SK-N-SH treated with all-trans-retinoic acid at 6 μM for 48 hours (cell line): ENCODE data around the gene C3orf22.

ENCODE experiments used
- ATAC-seq: fragments of 200-7000 bp; cut with Tn5 transposase; 3 replicates; pipeline ENCODE4 v1.9.1; 2020; ENCODE audit warnings: mild to moderate bottlenecking, moderate library complexity
- ARNTL ChIP-seq: fragments of 450-650 bp; formaldehyde crosslinking; IDR thresholded peaks from 2 replicates; pipeline ENCODE4 v1.5.0; 2020; ENCODE audit warnings: low read depth, mild to moderate bottlenecking, moderate library complexity, borderline replicate concordance
- GLIS3 ChIP-seq: fragments of 250-450 bp; sonication (Bioruptor Pico); IDR thresholded peaks from 2 replicates; pipeline ENCODE4 v1.5.0; 2020; ENCODE audit warnings: mild to moderate bottlenecking, moderate library complexity
- ISL1 ChIP-seq: fragments of 250-450 bp; sonication (Bioruptor Pico); IDR thresholded peaks from 2 replicates; pipeline ENCODE4 v2.1.2; 2022; ENCODE audit warnings: mild to moderate bottlenecking, moderate library complexity
- PPARA ChIP-seq: fragments of 250-450 bp; sonication (Bioruptor Pico); IDR thresholded peaks from 2 replicates; pipeline ENCODE4 v1.5.0; 2020; ENCODE audit warnings: mild to moderate bottlenecking, borderline replicate concordance
- RARB ChIP-seq: fragments of 250-450 bp; sonication (Bioruptor Pico); IDR thresholded peaks from 2 replicates; pipeline ENCODE4 v1.8.0; 2021; ENCODE audit warnings: mild to moderate bottlenecking, moderate library complexity
- ZC3H10 ChIP-seq: fragments of 250-450 bp; sonication (Bioruptor Pico); IDR thresholded peaks from 2 replicates; pipeline ENCODE4 v1.5.1; 2021; ENCODE audit warnings: mild to moderate bottlenecking, moderate library complexity
- ZFP3 ChIP-seq: fragments of 250-450 bp; sonication (Bioruptor Pico); IDR thresholded peaks from 2 replicates; pipeline ENCODE4 v1.5.0; 2020; ENCODE audit warnings: mild to moderate bottlenecking, moderate library complexity
- ZFP30 ChIP-seq: fragments of 450-650 bp; formaldehyde crosslinking; IDR thresholded peaks from 2 replicates; pipeline ENCODE4 v1.5.0; 2022; ENCODE audit warnings: mild to moderate bottlenecking, moderate library complexity
- ZNF8 ChIP-seq: fragments of 450-650 bp; formaldehyde crosslinking; IDR thresholded peaks from 2 replicates; pipeline ENCODE4 v1.5.0; 2020; ENCODE audit warnings: mild to moderate bottlenecking, moderate library complexity
- TF ChIP-seq, protein P1 (sequence below): fragments of 250-450 bp; sonication (Bioruptor Pico); IDR thresholded peaks from 2 replicates; pipeline ENCODE4 v1.5.1; 2020; ENCODE audit warnings: low read depth, mild to moderate bottlenecking, moderate library complexity
- TF ChIP-seq, protein P2 (sequence below): fragments of 250-450 bp; sonication (Bioruptor Pico); IDR thresholded peaks from 2 replicates; pipeline ENCODE4 v1.5.0; 2020; ENCODE audit warnings: mild to moderate bottlenecking, moderate library complexity
- TF ChIP-seq, protein P3 (sequence below): fragments of 250-450 bp; sonication (Bioruptor Pico); IDR thresholded peaks from 2 replicates; pipeline ENCODE4 v1.8.0; 2021; ENCODE audit warnings: low read depth, mild to moderate bottlenecking, moderate library complexity, borderline replicate concordance
- TF ChIP-seq, protein P4 (sequence below): fragments of 250-450 bp; sonication (Bioruptor Pico); IDR thresholded peaks from 2 replicates; pipeline ENCODE4 v1.8.0; 2020; ENCODE audit warnings: mild to moderate bottlenecking, moderate library complexity, borderline replicate concordance
- TF ChIP-seq, protein P5 (sequence below): fragments of 250-450 bp; sonication (Bioruptor Pico); IDR thresholded peaks from 2 replicates; pipeline ENCODE4 v1.5.1; 2021; ENCODE audit warnings: mild to moderate bottlenecking, moderate library complexity

C3orf22 gene

DNA sequence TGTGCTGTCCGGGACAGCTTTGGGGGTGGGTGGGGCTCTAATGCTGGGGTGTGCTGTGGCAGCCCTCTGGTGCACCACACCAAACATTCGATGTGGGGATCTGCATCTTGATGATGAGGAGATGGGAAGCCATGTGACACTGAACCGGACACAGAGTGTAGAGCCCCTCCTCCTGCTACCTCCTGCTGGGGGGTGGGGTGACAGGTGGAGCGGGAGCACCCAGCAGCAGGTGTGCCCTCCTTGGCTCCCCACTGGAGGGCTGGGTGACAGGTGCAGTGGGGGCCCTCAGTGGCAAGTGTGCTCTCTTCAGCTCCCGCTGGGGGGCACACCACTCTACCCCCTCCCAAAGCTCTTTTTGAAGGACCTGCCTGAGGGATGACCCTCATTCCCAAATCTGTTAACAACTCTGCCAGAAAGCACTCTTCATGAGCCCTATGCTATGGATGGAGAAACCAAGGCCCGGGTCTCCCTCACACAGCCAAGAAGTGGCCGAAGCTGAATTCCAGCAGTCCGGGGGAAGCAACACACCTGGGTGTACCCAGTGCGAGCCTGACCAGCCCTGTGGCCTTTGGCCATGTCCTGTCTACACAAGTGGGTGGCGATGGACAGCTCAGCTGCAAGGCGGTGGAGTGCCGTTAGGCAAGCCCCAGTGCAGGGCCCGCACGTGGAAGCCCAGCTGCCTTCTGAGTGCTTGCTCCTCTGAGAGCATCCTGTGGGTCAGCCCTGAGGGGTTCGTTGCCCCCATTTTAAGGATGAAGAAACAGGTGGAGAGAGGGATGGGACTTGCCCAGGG is 40.5 kb downstream of the C3orf22 start:
- TF ChIP-seq GLIS3 (CRISPR knock-in tag) (no peak), ZFP30 (CRISPR knock-in tag) (no peak)
- TF ChIP-seq, protein P1, sequence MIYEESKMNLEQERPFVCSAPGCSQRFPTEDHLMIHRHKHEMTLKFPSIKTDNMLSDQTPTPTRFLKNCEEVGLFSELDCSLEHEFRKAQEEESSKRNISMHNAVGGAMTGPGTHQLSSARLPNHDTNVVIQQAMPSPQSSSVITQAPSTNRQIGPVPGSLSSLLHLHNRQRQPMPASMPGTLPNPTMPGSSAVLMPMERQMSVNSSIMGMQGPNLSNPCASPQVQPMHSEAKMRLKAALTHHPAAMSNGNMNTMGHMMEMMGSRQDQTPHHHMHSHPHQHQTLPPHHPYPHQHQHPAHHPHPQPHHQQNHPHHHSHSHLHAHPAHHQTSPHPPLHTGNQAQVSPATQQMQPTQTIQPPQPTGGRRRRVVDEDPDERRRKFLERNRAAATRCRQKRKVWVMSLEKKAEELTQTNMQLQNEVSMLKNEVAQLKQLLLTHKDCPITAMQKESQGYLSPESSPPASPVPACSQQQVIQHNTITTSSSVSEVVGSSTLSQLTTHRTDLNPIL (CRISPR knock-in tag): no peak
- no peak for ATAC-seq

DNA sequence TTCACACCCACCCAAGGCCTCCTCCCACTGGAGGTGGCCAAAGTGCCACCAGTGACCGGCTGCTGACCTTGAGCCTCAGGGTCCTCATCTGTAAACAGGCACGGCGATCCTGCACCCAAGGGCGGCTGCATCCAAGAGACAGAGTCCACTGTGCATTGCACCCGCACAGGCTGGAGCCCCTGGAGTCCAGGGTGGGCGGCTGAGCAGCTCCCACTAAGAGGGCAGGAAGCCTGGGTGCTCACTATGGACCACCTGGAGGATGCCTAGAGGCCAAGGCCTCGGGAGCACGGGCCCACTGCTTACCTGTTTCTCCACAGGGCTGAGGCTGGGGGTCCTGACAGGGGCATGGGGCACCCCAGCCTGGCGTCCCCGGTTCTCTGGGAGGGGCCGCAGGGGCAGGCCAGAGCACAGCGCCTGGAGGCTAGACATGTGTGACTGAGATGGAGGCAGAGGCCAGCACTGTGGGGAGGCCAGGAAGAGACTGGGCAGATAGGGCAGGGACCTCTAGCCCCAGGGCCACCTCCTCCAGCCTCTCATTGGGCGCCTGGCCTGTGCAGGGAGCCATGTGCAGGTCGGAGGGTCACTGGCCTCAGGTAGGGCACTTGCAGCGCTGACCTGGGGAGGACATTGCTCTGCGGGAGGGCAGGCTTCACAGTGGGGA is 41.3 kb downstream of the C3orf22 start, which contains the start of gene UROC1:
Gene UROC1, minus strand, starts transcription at position 483 of the 661 bp plus-strand sequence. Its CDS starts 54 bp downstream, at position 429.
- no peak for ATAC-seq
- TF ChIP-seq PPARA: no peak
- TF ChIP-seq, all 23 proteins: peak for 0

DNA sequence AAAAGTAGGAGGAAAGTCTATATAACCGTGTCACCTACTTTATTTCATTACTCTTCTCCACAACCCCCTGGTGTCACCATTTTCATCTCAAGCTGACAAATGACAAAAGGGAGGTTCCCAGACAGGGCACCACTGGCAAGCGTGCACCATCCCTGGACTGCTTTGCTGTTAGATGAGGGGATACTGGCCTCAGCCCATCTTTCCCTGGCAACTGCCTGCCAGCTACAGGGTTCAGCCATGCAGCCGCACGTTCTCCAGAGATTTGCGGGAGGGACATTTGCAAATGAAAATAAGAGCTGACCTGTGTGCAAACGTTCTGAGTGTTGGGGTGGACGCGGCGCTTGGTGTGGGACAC is 41.8 kb downstream of the C3orf22 start:
- no peak for ATAC-seq
- TF ChIP-seq ARNTL (CRISPR knock-in tag) (no peak), PPARA (no peak), ZFP3 (no peak), ZC3H10 (CRISPR knock-in tag) (no peak)
- TF ChIP-seq, protein P2, sequence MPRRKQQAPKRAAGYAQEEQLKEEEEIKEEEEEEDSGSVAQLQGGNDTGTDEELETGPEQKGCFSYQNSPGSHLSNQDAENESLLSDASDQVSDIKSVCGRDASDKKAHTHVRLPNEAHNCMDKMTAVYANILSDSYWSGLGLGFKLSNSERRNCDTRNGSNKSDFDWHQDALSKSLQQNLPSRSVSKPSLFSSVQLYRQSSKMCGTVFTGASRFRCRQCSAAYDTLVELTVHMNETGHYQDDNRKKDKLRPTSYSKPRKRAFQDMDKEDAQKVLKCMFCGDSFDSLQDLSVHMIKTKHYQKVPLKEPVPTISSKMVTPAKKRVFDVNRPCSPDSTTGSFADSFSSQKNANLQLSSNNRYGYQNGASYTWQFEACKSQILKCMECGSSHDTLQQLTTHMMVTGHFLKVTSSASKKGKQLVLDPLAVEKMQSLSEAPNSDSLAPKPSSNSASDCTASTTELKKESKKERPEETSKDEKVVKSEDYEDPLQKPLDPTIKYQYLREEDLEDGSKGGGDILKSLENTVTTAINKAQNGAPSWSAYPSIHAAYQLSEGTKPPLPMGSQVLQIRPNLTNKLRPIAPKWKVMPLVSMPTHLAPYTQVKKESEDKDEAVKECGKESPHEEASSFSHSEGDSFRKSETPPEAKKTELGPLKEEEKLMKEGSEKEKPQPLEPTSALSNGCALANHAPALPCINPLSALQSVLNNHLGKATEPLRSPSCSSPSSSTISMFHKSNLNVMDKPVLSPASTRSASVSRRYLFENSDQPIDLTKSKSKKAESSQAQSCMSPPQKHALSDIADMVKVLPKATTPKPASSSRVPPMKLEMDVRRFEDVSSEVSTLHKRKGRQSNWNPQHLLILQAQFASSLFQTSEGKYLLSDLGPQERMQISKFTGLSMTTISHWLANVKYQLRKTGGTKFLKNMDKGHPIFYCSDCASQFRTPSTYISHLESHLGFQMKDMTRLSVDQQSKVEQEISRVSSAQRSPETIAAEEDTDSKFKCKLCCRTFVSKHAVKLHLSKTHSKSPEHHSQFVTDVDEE (CRISPR knock-in tag): no peak
- TF ChIP-seq, protein P3, sequence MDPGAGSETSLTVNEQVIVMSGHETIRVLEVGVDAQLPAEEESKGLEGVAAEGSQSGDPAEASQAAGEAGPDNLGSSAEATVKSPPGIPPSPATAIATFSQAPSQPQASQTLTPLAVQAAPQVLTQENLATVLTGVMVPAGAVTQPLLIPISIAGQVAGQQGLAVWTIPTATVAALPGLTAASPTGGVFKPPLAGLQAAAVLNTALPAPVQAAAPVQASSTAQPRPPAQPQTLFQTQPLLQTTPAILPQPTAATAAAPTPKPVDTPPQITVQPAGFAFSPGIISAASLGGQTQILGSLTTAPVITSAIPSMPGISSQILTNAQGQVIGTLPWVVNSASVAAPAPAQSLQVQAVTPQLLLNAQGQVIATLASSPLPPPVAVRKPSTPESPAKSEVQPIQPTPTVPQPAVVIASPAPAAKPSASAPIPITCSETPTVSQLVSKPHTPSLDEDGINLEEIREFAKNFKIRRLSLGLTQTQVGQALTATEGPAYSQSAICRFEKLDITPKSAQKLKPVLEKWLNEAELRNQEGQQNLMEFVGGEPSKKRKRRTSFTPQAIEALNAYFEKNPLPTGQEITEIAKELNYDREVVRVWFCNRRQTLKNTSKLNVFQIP (CRISPR knock-in tag): no peak
- TF ChIP-seq, protein P4, sequence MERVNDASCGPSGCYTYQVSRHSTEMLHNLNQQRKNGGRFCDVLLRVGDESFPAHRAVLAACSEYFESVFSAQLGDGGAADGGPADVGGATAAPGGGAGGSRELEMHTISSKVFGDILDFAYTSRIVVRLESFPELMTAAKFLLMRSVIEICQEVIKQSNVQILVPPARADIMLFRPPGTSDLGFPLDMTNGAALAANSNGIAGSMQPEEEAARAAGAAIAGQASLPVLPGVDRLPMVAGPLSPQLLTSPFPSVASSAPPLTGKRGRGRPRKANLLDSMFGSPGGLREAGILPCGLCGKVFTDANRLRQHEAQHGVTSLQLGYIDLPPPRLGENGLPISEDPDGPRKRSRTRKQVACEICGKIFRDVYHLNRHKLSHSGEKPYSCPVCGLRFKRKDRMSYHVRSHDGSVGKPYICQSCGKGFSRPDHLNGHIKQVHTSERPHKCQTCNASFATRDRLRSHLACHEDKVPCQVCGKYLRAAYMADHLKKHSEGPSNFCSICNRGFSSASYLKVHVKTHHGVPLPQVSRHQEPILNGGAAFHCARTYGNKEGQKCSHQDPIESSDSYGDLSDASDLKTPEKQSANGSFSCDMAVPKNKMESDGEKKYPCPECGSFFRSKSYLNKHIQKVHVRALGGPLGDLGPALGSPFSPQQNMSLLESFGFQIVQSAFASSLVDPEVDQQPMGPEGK (CRISPR knock-in tag): no peak

DNA sequence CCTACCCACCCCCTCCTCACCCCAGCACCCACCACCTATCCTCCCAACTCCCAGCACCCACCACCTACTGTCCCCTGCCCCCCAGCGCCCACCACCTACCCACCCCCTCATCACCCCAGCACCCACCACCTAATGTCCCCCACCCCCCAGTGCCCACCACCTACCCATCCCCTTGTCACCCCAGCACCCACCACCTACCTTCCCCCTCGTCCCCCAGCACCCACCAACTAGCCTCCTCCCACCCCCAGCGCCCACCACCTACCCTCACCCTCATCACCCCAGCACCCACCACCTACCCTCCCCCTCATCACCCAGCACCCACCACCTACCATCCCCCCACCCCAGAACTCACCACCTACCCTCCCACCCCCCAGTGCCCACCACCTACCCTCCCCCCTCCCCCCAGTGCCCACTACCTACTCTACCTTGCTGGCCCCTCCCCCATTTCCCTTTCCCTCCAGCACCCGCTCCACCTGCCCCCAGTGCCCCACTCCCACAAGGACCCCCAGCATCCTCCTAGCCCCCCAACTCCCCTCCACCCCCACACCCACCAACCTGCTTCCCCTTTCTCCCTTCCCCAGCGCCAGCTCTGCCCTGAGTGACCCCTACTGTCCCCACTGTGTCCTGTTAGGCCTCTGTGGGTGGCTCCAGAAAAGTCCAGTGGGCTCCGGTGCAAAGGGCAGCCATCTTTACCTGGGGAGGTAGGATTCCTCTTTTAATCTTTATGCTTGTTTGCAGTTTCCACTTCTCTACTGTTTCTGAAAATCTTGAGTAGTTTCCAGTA is 42.4 kb downstream of the C3orf22 start:
- no peak for ATAC-seq
- TF ChIP-seq, protein P3 (CRISPR knock-in tag): no peak
- no peak for TF ChIP-seq ZC3H10 (CRISPR knock-in tag)
- no peak for TF ChIP-seq RARB (CRISPR knock-in tag)
- TF ChIP-seq, protein P5, sequence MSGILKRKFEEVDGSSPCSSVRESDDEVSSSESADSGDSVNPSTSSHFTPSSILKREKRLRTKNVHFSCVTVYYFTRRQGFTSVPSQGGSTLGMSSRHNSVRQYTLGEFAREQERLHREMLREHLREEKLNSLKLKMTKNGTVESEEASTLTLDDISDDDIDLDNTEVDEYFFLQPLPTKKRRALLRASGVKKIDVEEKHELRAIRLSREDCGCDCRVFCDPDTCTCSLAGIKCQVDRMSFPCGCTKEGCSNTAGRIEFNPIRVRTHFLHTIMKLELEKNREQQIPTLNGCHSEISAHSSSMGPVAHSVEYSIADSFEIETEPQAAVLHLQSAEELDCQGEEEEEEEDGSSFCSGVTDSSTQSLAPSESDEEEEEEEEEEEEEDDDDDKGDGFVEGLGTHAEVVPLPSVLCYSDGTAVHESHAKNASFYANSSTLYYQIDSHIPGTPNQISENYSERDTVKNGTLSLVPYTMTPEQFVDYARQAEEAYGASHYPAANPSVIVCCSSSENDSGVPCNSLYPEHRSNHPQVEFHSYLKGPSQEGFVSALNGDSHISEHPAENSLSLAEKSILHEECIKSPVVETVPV (CRISPR knock-in tag): no peak
- TF ChIP-seq ZNF8 (CRISPR knock-in tag): no peak
- no peak for TF ChIP-seq ISL1
